GM12801 (cell line): ENCODE measurements around the gene IQSEC3.

Source experiments
- TF ChIP-seq, protein P1 (sequence below): IDR thresholded peaks from one replicate; pipeline ENCODE4 v1.5.1; 2011; ENCODE audit warnings: control low read depth; ENCODE audit not compliant: insufficient read length; ENCODE audit errors: extremely low read depth

The IQSEC3 gene

DNA sequence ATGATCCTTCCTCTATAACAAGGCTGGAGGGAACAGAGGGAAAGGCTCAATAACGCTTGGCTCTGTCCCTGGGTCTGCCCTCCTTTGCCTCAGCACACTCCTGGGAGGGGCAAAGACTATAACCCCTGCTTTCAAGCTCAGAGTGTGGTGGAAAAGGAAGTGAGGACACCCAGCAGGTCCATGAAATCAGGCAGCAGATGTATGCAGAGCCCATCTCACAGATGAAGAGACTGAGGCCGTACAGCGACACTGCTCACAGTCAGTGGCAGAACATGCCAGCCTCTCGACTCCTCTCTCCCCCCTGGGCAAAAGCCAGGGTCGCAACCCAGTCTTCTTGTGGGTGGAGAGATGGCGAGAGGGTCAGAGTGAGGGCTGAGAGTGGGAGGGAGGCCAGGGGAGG, 107.6 kb downstream of the IQSEC3 start:
- TF ChIP-seq, protein P1, sequence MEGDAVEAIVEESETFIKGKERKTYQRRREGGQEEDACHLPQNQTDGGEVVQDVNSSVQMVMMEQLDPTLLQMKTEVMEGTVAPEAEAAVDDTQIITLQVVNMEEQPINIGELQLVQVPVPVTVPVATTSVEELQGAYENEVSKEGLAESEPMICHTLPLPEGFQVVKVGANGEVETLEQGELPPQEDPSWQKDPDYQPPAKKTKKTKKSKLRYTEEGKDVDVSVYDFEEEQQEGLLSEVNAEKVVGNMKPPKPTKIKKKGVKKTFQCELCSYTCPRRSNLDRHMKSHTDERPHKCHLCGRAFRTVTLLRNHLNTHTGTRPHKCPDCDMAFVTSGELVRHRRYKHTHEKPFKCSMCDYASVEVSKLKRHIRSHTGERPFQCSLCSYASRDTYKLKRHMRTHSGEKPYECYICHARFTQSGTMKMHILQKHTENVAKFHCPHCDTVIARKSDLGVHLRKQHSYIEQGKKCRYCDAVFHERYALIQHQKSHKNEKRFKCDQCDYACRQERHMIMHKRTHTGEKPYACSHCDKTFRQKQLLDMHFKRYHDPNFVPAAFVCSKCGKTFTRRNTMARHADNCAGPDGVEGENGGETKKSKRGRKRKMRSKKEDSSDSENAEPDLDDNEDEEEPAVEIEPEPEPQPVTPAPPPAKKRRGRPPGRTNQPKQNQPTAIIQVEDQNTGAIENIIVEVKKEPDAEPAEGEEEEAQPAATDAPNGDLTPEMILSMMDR = no peak

DNA sequence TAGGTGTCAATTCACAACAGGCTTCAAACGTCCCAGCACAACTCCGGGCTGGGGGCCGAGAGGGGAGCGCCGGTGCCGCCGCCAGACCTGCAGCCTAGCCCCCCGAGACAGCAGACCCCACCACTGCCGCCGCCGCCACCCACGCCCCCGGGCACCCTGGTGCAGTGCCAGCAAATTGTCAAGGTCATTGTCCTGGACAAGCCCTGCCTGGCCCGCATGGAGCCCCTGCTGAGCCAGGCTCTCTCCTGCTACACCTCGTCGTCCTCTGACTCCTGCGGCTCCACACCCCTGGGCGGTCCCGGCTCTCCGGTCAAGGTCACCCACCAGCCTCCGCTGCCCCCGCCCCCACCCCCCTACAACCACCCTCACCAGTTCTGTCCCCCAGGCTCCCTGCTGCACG, 108.0 kb downstream of the IQSEC3 start:
- TF ChIP-seq, protein P1 = no peak

DNA sequence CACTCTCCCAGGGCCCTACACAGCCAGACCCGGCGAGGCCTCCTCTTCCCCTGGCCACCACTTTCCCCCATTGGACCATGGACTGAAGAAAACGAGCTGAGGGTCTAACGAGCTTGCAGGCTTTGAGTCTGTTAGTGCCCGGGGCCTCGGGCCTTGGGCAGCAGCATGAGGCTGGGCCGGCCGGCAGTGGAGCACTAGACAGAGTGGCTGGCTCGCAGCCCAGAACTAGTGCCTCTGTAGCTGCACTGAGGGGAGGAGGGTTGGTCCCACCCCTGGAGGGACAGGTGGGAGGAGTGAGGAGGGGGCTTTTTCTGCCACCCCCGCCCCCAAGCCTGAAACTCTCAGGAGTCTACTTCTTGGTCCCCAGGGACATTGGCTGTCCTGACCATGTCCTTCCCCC, 108.7 kb downstream of the IQSEC3 start:
- TF ChIP-seq, protein P1 = no peak

DNA sequence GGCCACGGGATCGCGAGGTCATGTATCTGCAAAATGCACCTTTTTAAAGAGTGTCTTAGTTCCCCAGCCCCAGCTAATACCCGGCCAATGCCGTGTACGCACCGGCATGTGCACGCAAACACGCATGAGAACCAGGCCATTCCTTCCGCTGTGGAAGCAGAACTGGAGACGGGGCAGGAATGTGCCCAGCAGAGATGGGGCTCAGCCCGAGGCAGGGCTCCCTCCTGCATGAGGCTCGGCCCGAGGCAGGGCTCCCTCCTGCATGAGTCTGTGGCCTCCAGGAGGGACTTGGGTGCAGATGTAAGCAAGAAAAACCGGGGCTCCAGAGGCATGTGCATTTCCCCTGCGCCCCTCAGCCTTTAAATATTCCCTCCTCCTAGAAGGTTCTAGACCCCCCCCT, 109.2 kb downstream of the IQSEC3 start:
- TF ChIP-seq, protein P1 = no peak

DNA sequence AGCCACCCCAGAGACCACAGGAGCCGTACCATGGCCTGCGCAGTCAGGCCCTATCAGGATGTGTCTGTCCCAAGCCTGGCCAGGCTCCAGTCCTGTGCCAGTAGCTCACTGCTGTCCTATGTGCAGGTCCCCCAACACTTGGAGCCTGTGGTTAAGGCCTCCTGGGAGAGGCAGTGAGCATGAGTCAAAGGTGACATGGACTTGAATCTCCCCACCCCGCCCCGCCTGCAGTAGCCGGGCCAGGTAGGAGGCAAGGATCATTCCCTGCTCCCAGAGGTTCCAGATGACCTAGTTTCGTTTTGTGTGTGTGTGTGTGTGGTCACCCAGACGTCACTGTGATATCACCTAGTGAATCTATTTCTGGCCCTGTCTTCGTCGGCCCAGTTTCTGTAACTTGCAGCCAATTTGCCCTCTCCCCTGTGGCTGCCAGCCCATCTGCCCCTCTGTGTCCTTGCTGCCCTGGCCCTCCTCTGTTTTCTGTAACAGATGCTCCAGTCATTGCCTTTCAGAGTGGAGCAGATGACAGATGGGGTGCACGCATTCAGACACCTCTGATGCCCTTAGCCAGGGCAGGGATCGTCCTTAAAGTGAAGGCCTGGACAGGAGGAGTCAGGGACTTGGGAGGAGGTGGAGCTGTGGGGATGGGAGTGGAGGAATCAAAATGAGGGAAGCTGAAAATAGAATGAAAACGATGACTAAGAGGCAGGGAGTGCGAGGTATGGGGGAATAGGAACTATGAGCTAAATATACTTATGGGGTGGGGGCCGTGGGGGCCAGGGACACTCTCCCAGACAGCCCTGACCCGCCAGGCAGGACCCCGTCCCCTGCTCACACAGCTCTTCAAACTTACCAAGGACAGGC, 110.0 kb downstream of the IQSEC3 start:
- TF ChIP-seq, protein P1 = no peak

DNA sequence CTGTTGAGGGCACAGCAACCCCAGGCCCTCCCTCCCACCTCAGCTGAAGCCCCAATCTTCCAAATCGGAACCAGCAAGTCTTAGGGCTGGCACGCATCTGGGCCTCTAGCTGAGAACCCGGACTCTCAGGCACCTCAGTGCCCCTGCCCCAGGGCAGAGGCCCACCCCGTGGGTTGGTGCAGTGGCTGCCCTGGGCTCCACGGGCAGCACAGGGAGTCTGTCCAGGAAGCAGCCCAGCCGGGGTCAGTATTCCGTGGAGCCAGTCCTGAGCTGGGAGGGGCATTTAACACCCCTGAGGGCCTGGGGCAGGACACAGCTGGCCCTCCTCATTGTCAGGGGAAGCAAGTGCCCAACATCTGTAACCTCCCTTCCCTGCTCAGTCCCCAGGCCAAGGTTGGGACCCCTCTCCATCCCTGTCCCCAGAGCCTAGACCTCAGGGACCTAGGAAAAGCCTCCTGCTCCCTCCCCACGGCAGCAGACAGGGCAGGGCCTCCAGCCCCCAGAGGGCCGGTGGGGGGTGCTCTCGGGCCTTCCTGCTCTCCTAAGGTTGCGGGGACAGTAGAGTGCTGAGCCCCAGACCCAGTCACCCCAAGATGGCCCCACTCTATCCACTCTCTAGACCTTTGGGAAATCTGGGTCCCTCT, 110.9 kb downstream of the IQSEC3 start:
- TF ChIP-seq, protein P1 = no peak

DNA sequence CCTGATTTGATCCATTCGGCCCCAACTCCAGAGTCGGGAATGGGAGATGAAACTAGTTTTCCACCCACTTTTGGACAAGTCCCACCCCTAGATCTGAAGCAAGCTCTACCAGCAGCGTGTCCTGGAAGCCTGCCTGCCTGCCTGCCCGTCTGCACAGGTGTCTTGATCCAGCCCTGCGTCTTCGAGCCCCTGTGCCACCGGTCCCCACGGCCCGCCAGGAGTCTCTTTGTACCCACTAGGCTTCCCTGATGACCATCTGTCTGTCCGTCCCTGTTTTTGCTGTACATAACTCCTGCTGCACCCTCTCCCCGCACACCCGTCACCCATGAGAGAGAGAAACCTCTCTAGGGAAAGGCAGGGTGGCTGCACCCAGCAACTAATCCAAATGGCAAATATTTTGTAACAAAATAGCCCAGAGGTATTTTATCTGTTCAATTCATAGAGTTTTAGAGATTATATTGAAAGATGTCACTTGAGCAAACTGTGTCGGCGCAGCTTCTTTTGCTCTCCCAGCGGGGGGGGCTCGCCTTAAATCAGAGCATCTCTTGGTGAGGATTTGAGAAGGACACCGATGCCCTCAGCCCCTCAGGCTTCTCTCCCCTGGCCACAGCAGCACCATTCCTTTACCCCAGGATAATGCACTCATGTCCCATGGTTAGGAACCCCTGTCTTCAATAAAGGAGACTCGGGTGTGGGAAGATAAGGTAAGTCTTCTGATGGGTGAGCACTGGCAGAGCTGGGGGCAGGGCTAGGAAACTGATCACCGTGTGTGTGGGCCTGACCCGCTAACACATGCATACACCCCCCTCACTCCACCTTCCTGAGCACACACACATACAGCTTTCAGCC, 111.6 kb downstream of the IQSEC3 start:
- TF ChIP-seq, protein P1 = no peak
